Mesodermal cell (in vitro differentiated cells): ENCODE measurements around the gene CPN2.

ENCODE experiments used
- H3K27ac ChIP-seq: 2 replicates; pipeline ENCODE4 v1.7.0; 2013; ENCODE audit warnings: mild to moderate bottlenecking, low read depth, low read length, moderate library complexity; ENCODE audit not compliant: severe bottlenecking
- H3K36me3 ChIP-seq: 2 replicates; pipeline ENCODE4 v1.7.1; 2013; ENCODE audit warnings: mild to moderate bottlenecking, low read length, moderate library complexity; ENCODE audit not compliant: control insufficient read depth, insufficient read depth
- H3K4me1 ChIP-seq: one replicate; pipeline ENCODE4 v1.7.1; 2013; ENCODE audit warnings: mild to moderate bottlenecking, low read length; ENCODE audit not compliant: insufficient read depth, control insufficient read depth, poor library complexity, severe bottlenecking
- H3K4me3 ChIP-seq: 2 replicates; pipeline ENCODE4 v1.7.0; 2013; ENCODE audit warnings: low read length, control low read depth, mild to moderate bottlenecking; ENCODE audit not compliant: insufficient read depth, poor library complexity, severe bottlenecking; ENCODE audit errors: extremely low read depth
- H3K9me3 ChIP-seq: 2 replicates; pipeline ENCODE4 v1.7.1; 2013; ENCODE audit warnings: mild to moderate bottlenecking, low read length, moderate library complexity; ENCODE audit not compliant: control insufficient read depth
- WGBS, 2 experiments: methylation state at CpG; one replicate each; pipeline ENCODE4 v1.1.5; 2013; ENCODE audit warnings: missing lambda C conversion rate in 2 of 2; ENCODE audit not compliant: insufficient coverage in 2 of 2; 5-methylcytosine and 5-hydroxymethylcytosine counted together

The CPN2 gene

DNA sequence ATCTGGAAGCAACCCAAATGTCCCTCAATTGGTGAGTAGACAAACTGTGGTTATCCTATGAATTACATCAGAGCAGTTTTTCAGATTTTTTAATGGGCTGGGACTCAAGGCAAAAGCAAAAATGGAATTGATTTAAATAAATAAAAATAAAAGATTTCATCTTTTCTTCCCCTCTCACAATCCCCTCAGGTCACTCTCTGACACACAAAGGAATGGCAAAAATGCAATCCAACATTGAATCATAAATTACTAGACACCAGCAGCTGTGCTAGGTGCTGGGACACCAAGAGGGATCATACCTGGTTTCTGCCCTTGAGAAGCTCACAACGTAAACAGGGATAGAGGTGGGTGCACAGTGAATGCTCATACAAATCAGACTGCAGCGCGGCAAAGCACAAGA is 58.8 kb downstream of the CPN2 start:
- Histone ChIP-seq H3K27ac (no peak overlapping the region), H3K4me1 (peaks cover 13% of the 10 kb centered on the region), H3K36me3 (no peaks in the 10 kb centered on the region), H3K9me3 (no peaks in the 10 kb centered on the region), H3K4me3 (no peak overlapping the region)
- WGBS, 2 experiments = 94 to 96% methylated on average over 3 of the region's 3 CpGs
